Large intestine (tissue), 3 donors: Measurements from ENCODE around the gene FUCA1. TPM values are rescaled to one million over a fixed set of nuclear protein-coding genes. Genes with fewer than 3 reads are reported as not detected.
A peak's percentile ranks its signal among the peaks of the same experiment; 100 is the strongest.
"Not testable (repeated sequence)": the region's sequence is repeated elsewhere in the genome, so short reads cannot be mapped to it uniquely, and the experiment has no call there.

Experiments
- DNase-seq, 2 donors: peaks; one replicate each; pipeline versions ENCODE4 v3.0.0 to v3.0.0-alpha.2; 2013
- H3K27ac ChIP-seq: one replicate; pipeline ENCODE4 v1.5.1; 2013; ENCODE audit warnings: low read length
- H3K27me3 ChIP-seq: 2 replicates; pipeline ENCODE4 v1.6.1; 2013; ENCODE audit warnings: low read length; ENCODE audit not compliant: control insufficient read depth, insufficient read depth
- H3K36me3 ChIP-seq: 2 replicates; pipeline ENCODE4 v1.6.1; 2013; ENCODE audit warnings: low read length; ENCODE audit not compliant: control insufficient read depth, insufficient read depth
- H3K4me1 ChIP-seq: one replicate; pipeline ENCODE4 v1.6.1; 2013; ENCODE audit warnings: low read length; ENCODE audit not compliant: control insufficient read depth, insufficient read depth
- H3K4me3 ChIP-seq: one replicate; pipeline ENCODE4 v1.5.1; 2013; ENCODE audit warnings: low read length
- H3K9me3 ChIP-seq: one replicate; pipeline ENCODE4 v1.6.1; 2013; ENCODE audit warnings: mild to moderate bottlenecking, low read depth, low read length, moderate library complexity; ENCODE audit not compliant: control insufficient read depth
- WGBS: methylation state at CpG from one replicate; pipeline ENCODE4 v1.1.5; 2013; ENCODE audit warnings: low lambda C conversion rate; ENCODE audit not compliant: insufficient coverage; 5-methylcytosine and 5-hydroxymethylcytosine counted together
- polyA plus RNA-seq: library from polyadenylated mRNA; unstranded; fragments of 120-200 nt; gene quantifications from one replicate; pipeline ENCODE4 v1.2.1, GENCODE V29; 2013

Gene FUCA1
- polyA plus RNA-seq, 1 donor: 68.2 TPM

DNA sequence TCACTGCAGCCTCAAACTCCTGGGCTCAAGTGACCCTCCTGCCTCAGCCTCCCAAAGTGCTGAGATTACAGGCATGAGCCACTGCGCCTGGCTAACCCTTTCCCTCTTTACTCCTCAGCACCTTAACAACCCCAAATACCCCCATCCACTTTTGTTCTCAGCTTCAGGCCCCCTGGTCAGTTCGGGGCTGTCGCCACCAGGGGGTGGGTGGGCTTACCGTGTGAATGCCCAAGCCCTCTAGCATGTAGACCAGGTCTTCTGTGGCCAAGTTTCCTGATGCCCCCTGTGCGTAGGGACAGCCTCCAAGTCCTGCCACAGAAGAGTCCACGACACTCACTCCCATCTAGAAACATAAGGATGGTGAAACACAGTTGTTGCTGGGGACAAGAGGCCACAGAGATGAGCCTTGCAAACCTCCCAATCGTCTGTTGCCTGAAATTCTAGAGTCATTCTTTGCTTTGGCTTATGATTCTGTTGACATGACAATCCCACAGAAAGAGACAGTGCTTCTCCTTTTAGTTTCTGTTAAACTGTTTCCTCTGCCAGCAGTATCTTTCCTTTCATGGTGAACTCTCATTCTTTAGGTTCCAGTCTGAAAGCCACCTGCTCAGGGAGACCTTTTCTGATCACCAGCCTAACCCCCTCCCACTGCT lies 63.8 kb downstream of the FUCA1 start:
- no CpG with 5 or more reads among the region's 7 CpGs for WGBS
- H3K9me3 ChIP-seq: no peaks in the 10 kb centered on the region
- H3K36me3 ChIP-seq: peaks cover 46% of the 10 kb centered on the region
- no peak overlapping the region for H3K4me3 ChIP-seq
- peaks cover 23% of the 10 kb centered on the region for H3K4me1 ChIP-seq
- no peaks in the 10 kb centered on the region for H3K27me3 ChIP-seq
- no peak overlapping the region for H3K27ac ChIP-seq
- no peak for DNase-seq

DNA sequence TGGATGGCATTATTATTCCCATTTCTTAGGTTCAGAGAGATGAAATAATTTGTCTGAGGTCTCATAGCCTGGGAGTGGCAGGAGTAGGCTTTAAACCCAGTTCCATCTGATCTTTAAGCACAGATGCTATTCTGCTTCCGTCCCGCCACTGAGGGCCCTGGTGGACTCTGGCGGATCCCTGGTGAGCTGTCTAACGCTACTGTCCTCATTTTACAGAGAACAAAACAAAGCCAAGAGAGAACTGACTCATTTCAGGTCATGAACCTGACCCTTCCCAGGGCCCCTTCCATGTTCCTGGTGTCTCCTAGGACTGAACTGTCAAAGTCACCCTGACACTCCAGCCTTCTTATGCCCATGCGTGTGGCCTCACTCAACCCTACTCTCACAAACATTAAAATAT lies 64.4 kb downstream of the FUCA1 start:
- H3K4me1 ChIP-seq: peaks cover 30% of the 10 kb centered on the region
- H3K27ac ChIP-seq: no peak overlapping the region
- H3K27me3 ChIP-seq: no peaks in the 10 kb centered on the region
- H3K36me3 ChIP-seq: peaks cover 52% of the 10 kb centered on the region
- no peaks in the 10 kb centered on the region for H3K9me3 ChIP-seq
- H3K4me3 ChIP-seq: no peak overlapping the region
- 100% methylated on average over 1 of the region's 5 CpGs for WGBS
- no peak for DNase-seq

DNA sequence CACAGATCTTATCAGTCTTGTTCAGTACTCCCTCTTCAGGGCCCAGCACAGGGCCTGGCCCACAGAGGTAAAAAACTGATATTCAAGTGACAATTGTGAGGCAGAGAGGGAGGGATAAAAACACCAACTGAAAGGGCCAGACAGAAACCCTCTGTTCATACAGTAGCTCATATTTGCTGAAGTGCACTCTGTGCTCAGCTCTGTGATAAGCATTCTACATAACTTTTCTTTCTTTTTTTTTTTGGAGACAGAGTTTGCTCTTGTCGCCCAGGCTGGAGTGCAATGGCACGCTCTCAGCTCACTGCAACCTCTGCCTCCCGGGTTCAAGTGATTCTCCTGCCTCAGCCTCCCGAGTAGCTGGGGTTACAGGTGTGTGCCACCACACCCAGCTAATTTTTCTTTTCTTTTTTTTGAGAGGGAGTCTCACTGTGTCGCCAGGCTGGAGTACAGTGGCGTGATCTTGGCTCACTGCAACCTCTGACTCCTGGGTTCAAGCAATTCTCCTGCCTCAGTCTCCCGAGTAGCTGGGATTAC lies 65.2 kb downstream of the FUCA1 start:
- not testable (repeated sequence) for H3K27ac ChIP-seq, H3K9me3 ChIP-seq, H3K27me3 ChIP-seq, H3K4me3 ChIP-seq, DNase-seq
- WGBS: no CpG with 5 or more reads among the region's 7 CpGs
- H3K4me1 ChIP-seq: peaks cover 37% of the 10 kb centered on the region
- peaks cover 54% of the 10 kb centered on the region for H3K36me3 ChIP-seq

DNA sequence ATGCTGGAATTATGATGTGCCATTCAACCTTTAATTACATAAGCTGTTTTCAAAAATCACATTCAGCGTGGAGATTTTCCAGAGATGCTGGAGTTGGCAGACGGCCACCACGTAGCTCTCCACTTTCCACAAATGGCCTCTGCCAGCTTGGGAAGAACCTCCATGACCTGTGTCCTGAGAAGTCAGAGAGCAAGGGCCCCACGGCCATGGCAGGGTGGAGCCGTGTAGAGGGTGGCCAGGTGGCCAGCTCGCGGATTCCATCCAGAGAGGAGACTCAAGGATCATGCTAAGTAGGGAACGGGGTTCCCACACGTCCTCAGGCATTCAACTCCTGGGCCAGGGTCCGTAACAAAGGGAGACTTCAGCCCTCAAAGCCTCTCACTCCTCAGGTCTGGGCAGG lies 66.2 kb downstream of the FUCA1 start:
- peaks cover 51% of the 10 kb centered on the region for H3K36me3 ChIP-seq
- no CpG with 5 or more reads among the region's 10 CpGs for WGBS
- H3K4me1 ChIP-seq: peaks cover 45% of the 10 kb centered on the region
- peak overlapping the region; percentile 89 for H3K4me3 ChIP-seq
- H3K9me3 ChIP-seq: no peaks in the 10 kb centered on the region
- peak overlapping the region; percentile 100 for H3K27ac ChIP-seq
- H3K27me3 ChIP-seq: no peaks in the 10 kb centered on the region
- no peak for DNase-seq

DNA sequence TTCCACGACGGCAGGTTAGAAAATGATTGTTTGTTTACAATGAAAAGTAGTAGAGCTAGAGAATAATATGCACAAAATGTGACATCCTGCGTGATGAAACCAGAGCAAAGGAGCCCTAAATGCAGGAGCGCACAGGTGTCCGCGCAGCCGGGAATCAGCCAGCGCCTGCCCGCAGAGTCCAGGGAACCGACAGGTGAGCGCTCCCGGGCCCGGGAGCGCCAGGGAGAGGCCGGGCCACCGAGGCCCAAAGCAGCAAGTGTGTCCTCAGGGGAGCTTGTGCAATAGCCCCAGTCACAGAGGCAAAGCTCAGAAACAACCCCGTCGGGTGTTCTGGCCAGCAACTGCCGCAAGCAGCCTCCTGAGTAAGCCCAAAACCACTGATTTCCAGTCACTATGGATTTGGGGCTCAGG lies 66.7 kb downstream of the FUCA1 start:
- Histone ChIP-seq H3K36me3 (peaks cover 54% of the 10 kb centered on the region), H3K27me3 (no peaks in the 10 kb centered on the region), H3K4me3 (peak overlapping the region; percentile 89), H3K27ac (peak overlapping the region; percentile 100), H3K9me3 (no peaks in the 10 kb centered on the region), H3K4me1 (peaks cover 48% of the 10 kb centered on the region)
- WGBS: no CpG with 5 or more reads among the region's 19 CpGs
- DNase-seq: peak; percentile 45 to 70

DNA sequence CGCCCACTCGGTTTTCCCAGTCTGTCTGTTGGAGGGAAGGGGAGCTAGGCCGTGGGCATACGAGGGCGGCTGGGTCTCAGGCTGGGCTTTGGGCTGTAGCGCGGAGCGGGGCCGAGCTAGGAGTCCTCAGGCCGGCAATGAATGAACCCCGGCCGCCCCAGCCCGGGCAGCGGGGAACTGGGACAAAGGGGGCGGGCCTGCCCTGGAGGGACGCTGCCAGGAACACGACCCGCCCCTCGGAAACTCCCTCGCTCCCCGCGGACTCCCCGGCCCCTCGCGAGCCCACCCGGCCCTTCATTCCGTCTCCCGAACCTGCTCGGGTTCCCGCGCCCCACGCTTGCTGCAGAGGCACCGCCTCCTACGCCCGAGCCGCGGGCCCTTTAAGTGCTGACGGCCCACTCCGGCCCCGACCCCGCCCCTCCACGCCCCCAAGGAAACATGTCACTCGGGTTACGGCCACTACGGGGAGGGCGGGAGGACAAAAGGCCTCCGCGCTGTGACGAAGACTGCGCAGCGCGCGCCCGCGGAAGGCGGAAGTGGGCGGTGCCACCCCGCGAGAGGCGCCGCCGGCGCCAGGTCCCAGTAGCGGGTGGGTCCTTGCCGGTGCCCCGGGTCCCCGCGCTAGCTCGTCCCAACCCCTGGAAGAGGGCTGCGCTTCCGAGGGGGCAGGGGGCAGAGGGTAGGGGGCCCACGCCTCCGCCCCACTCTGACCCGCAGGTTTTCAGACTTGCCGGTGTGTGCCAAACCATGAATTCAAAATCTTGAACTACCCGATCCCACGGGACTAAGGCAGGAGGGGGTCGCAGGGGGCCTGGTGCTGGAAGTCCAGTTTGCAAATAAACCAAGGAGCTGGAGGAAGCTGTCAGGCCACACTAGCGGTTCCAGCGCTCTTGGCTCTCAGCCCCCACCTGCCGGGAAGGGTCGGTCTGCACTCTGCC lies 67.4 kb downstream of the FUCA1 start, which contains the start of gene GALE:
Gene GALE, minus strand, starts transcription at position 355 of the 938 bp plus-strand sequence. CDS start 1,747 bp downstream, outside the sequence.
- Histone ChIP-seq H3K9me3 (no peaks in the 10 kb centered on the region), H3K4me3 (peak within 1 kb of the TSS; percentile 98), H3K4me1 (peaks cover 49% of the 10 kb centered on the region), H3K36me3 (peaks cover 58% of the 10 kb centered on the region), H3K27ac (peak within 1 kb of the TSS; percentile 100), H3K27me3 (no peaks in the 10 kb centered on the region)
- no CpG with 5 or more reads among the region's 82 CpGs for WGBS
- peak; percentile 99 for DNase-seq

DNA sequence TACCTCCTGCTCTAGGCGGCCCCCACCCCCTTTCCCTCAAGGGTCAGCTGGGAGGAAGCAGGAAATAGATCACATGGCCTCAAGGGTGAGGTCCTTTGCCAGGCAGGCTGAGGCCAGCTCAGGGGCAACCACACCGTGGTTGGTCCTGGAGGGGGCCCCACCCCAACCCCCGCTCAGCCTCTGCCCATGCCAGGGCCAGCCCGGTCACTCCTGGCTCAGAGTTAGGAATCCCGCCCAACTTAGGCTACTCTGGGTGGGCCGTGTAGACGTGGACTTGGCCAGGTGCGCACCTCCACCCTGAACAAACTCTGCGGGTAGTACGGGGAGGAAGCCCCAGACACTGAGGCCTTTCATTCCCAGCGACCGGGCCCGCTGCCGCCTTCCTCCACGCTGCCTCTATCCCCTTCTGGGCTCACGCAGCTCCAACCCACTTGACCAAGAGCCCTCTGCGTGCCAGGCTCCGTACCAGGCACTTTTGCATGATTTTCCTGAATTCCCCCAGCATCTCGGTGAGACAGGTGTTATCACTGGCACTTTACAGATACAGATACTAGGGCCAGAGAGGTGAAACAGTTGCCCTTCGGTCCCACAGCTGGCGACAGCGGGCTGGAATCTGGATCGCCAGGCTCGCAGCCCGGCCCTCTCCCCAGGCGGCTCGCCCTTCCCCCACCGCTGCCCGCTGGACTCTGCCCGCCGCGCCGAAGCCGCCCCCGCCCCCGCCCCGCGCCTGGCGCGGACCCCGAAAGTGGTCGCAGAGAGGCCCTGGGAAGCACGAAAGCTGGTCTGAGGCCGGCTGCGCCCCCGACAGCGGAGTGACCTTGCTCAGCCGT lies 68.3 kb downstream of the FUCA1 start:
- no peaks in the 10 kb centered on the region for H3K9me3 ChIP-seq
- peaks cover 56% of the 10 kb centered on the region for H3K36me3 ChIP-seq
- WGBS: no CpG with 5 or more reads among the region's 48 CpGs
- H3K4me3 ChIP-seq: peak overlapping the region; percentile 98
- H3K27me3 ChIP-seq: no peaks in the 10 kb centered on the region
- H3K27ac ChIP-seq: peak overlapping the region; percentile 100
- H3K4me1 ChIP-seq: peaks cover 48% of the 10 kb centered on the region
- peak; percentile 94 to 97 for DNase-seq

DNA sequence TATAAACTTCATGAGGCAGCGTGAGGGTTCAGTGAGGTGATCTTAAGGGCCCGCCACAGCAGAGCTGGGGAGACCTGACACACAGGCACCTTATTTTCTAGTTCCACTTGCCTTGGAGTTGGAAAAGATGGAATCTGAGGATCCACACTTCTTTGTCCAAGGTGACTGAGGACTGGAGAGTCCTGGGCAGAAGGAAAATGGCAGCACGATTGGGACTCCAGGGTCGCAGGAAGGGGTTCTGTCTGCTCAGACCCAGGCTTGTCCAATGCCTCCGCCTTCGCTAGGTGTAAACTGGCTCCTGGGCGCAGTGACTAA lies 68.9 kb downstream of the FUCA1 start:
- H3K4me1 ChIP-seq: peaks cover 54% of the 10 kb centered on the region
- H3K9me3 ChIP-seq: no peaks in the 10 kb centered on the region
- H3K27me3 ChIP-seq: no peaks in the 10 kb centered on the region
- H3K4me3 ChIP-seq: peak overlapping the region; percentile 98
- WGBS: 83% methylated on average over 1 of the region's 7 CpGs
- peak overlapping the region; percentile 100 for H3K27ac ChIP-seq
- DNase-seq: no peak
- peaks cover 58% of the 10 kb centered on the region for H3K36me3 ChIP-seq

DNA sequence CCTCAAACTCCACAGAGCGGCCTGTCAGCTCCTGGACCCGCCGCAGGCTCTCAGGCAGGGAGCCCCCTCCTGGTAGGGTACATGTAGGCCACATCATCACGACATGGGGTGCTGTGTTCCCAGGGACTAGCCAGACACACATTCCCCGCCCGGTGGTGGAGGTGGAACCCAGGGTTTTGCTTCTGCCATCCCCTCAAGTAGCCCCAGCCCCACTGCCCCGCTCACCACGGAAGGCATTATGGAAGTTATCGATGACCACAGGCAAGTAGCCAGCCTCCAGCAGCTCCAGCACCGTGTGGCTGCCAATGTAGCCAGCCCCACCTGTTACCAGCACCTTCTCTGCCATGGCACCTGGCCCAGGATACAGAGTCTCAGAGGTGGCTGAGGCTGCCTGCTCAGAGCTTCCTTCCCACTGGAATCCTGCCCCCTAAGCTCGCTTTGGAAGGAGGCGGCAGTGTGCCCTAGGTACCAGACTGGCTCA lies 69.4 kb downstream of the FUCA1 start:
- Histone ChIP-seq H3K27ac (peak overlapping the region; percentile 100), H3K36me3 (peaks cover 58% of the 10 kb centered on the region), H3K4me3 (peak overlapping the region; percentile 98), H3K4me1 (peaks cover 57% of the 10 kb centered on the region), H3K27me3 (no peaks in the 10 kb centered on the region), H3K9me3 (no peaks in the 10 kb centered on the region)
- DNase-seq: no peak
- WGBS: no CpG with 5 or more reads among the region's 12 CpGs
